ENCODE data around the gene VPS33A. TPM values are rescaled to one million over a fixed set of nuclear protein-coding genes. Genes with fewer than 3 reads are reported as not detected.

Gene VPS33A
- total and polyA plus RNA-seq, 2 of the 13 experiments (the other 11 are each of a cell fraction or from before 2014, with no cell fraction given): 11.0 to 43.6 TPM

DNA sequence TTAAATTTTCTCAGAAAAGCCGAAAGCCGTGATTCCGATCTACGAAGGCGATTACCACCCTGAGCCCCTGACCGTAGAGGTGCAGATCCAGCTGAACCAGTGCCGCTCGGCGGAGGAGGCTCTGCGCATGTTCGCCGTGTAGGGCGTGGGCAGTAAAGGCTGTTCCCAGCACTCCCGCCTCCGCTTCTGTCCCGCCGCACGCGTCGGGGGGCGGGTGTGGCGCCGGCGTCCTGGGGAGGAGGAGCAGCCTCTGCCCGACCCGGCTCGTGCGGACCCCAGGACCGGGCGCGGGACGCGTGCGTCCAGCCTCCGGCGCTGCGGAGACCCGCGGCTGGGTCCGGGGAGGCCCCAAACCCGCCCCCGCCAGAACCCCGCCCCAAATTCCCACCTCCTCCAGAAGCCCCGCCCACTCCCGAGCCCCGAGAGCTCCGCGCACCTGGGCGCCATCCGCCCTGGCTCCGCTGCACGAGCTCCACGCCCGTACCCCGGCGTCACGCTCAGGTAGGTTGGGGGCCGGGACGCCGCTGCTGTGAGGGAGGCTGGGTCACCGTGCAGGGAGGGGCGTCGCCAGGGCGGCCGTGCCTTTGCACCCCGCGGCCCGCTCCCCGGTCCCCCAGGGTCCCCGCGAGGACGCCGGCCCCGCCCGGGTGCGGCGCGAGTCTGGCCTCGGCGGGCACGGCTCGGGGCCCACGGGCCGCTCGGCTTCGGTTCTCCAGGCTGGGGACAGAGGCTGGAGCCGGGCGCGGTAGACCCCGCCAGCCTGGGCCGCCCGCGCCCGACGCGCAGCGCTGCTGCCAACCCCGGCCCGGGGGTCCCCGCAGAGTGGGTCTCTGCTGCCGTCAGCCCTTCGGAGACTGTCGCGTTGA is 62.8 kb downstream of the VPS33A start, which contains the start of gene B3GNT4 (continued):
- no peak for TF ChIP-seq SCMH1 (CRISPR knock-in tag; IDR thresholded peaks at IDR 0.05; ENCODE audit: borderline replicate concordance)
- no peak for TF ChIP-seq RFXAP (CRISPR knock-in tag; IDR thresholded peaks at IDR 0.05; ENCODE audit: borderline replicate concordance)
- no peak for TF ChIP-seq ZNF484 (CRISPR knock-in tag; IDR thresholded peaks at IDR 0.05; ENCODE audit: borderline replicate concordance, low read depth)
- TF ChIP-seq, protein P1, sequence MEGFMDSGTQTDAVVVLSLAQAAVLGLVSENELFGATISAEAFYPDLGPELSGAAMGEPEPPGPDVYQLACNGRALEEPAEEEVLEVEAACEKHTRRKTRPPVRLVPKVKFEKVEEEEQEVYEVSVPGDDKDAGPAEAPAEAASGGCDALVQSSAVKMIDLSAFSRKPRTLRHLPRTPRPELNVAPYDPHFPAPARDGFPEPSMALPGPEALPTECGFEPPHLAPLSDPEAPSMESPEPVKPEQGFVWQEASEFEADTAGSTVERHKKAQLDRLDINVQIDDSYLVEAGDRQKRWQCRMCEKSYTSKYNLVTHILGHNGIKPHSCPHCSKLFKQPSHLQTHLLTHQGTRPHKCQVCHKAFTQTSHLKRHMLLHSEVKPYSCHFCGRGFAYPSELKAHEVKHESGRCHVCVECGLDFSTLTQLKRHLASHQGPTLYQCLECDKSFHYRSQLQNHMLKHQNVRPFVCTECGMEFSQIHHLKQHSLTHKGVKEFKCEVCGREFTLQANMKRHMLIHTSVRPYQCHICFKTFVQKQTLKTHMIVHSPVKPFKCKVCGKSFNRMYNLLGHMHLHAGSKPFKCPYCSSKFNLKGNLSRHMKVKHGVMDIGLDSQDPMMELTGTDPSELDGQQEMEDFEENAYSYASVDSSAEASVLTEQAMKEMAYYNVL (CRISPR knock-in tag; IDR thresholded peaks at IDR 0.05; ENCODE audit: borderline replicate concordance): no peak
- no peak for TF ChIP-seq ZNF570 (CRISPR knock-in tag; IDR thresholded peaks at IDR 0.05; ENCODE audit: borderline replicate concordance)
- TF ChIP-seq ATF7 (IDR thresholded peaks at IDR 0.05): no peak
- TF ChIP-seq ATF7 (CRISPR knock-in tag; IDR thresholded peaks at IDR 0.05): no peak
- TF ChIP-seq, protein P2, sequence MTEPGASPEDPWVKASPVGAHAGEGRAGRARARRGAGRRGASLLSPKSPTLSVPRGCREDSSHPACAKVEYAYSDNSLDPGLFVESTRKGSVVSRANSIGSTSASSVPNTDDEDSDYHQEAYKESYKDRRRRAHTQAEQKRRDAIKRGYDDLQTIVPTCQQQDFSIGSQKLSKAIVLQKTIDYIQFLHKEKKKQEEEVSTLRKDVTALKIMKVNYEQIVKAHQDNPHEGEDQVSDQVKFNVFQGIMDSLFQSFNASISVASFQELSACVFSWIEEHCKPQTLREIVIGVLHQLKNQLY (CRISPR knock-in tag; IDR thresholded peaks at IDR 0.05): no peak
- TF ChIP-seq CREM (IDR thresholded peaks at IDR 0.05): no peak
- no peak for TF ChIP-seq CREM (CRISPR knock-in tag; IDR thresholded peaks at IDR 0.05)
- no peak for TF ChIP-seq FOSL1 (CRISPR knock-in tag; IDR thresholded peaks at IDR 0.05; ENCODE audit: borderline replicate concordance)
- 0 out of 2 replicates have a peak, but pooled peaks have one; percentile 9 for TF ChIP-seq NKX3-1 (CRISPR knock-in tag; IDR thresholded peaks at IDR 0.05)
- no peak for TF ChIP-seq HDAC6 (IDR thresholded peaks at IDR 0.05; ENCODE audit: low read depth, low read length)
- no peak for TF ChIP-seq ZNF775 (CRISPR knock-in tag; IDR thresholded peaks at IDR 0.05; ENCODE audit: borderline replicate concordance)
- peak; percentile 26 for TF ChIP-seq ZNF883 (CRISPR knock-in tag; IDR thresholded peaks at IDR 0.05; ENCODE audit: not compliant biosample characterization)
- TF ChIP-seq SNAI1 (CRISPR knock-in tag; IDR thresholded peaks at IDR 0.05; ENCODE audit: borderline replicate concordance): no peak
- no peak for TF ChIP-seq ONECUT2 (CRISPR knock-in tag; IDR thresholded peaks at IDR 0.05)
- TF ChIP-seq ZSCAN29 (CRISPR knock-in tag; conservative IDR thresholded peaks at IDR 0.05): no peak
- TF ChIP-seq, protein P3, sequence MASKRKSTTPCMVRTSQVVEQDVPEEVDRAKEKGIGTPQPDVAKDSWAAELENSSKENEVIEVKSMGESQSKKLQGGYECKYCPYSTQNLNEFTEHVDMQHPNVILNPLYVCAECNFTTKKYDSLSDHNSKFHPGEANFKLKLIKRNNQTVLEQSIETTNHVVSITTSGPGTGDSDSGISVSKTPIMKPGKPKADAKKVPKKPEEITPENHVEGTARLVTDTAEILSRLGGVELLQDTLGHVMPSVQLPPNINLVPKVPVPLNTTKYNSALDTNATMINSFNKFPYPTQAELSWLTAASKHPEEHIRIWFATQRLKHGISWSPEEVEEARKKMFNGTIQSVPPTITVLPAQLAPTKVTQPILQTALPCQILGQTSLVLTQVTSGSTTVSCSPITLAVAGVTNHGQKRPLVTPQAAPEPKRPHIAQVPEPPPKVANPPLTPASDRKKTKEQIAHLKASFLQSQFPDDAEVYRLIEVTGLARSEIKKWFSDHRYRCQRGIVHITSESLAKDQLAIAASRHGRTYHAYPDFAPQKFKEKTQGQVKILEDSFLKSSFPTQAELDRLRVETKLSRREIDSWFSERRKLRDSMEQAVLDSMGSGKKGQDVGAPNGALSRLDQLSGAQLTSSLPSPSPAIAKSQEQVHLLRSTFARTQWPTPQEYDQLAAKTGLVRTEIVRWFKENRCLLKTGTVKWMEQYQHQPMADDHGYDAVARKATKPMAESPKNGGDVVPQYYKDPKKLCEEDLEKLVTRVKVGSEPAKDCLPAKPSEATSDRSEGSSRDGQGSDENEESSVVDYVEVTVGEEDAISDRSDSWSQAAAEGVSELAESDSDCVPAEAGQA (IDR thresholded peaks at IDR 0.05; ENCODE audit: low read depth): no peak
- TF ChIP-seq, protein P3 (CRISPR knock-in tag; IDR thresholded peaks at IDR 0.05; ENCODE audit: borderline replicate concordance): no peak
- TF ChIP-seq NCOA2 (CRISPR knock-in tag; IDR thresholded peaks at IDR 0.05): no peak
- TF ChIP-seq ZNF10 (CRISPR knock-in tag; IDR thresholded peaks at IDR 0.05; ENCODE audit: borderline replicate concordance, low read depth): no peak

Data from HepG2 (cell line).